Caki2 (cell line): ENCODE measurements around the gene TTBK1. TPM values are rescaled to one million over a fixed set of nuclear protein-coding genes. Genes with fewer than 3 reads are reported as not detected.
"Not testable (repeated sequence)": the region's sequence is repeated elsewhere in the genome, so short reads cannot be mapped to it uniquely, and the experiment has no call there.

Experiments used
- DNase-seq: peaks from one replicate; pipeline ENCODE4 v3.0.0-alpha.2; 2015; ENCODE audit warnings: low read depth
- in situ Hi-C: cut with HindIII; loops from 2 replicates; pipeline ENCODE4 v1.10.0; 2016; ENCODE audit warnings: low sequenced_read_pairs, low pct_unique_long_range_greater_than_20kb, mixed read lengths
- total RNA-seq: library from RNA; depleted of rRNA; stranded (reverse); fragments of >200 nt; shearing (Covaris generic); gene quantifications from 2 replicates; pipeline ENCODE4 v1.2.3, GENCODE V29; 2014; ENCODE audit warnings: low replicate concordance

TTBK1 gene
- total RNA-seq, 1 experiment from 2014 or later = not detected

- DNase-seq = no peak
- in situ Hi-C loops = no loop called here
Observed at GRCh38 chr6:43294536-43294935, 51.3 kb downstream of the TTBK1 start.

DNA sequence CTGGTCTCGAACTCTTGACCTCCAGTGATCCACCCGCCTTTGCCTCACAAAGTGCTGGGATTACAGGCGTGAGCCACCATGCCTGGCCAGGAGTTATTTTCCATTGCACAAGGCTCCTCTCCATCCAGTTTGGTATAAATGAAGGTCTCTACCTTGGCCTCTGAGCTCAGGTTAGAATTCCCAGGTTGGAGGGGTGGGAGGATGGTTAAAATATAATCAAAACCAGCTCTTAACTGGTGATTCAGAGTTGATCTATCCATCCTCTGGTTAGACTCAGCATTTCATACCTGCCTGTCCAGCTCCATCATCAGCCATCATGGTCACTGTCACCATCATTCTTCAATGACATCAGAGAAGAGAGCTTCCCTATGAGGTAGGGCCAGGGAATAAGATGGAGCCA, 52.2 kb downstream of the TTBK1 start:
- in situ Hi-C loops = no loop called here
- DNase-seq = no peak

GRCh38 chr6:43296780-43297497, 53.7 kb downstream of the TTBK1 start:
- in situ Hi-C loops = no loop called here

GRCh38 chr6:43297644-43298564, 54.6 kb downstream of the TTBK1 start, which contains the start of gene SLC22A7:
Gene SLC22A7, plus strand, starts transcription at chr6:43298260. Its CDS starts 99 bp downstream, at chr6:43298359.
- DNase-seq = no peak
- in situ Hi-C loops = no loop called here

More at GRCh38 chr6:43296780-43297497, 53.7 kb downstream of the TTBK1 start:
- DNase-seq = no peak

DNA sequence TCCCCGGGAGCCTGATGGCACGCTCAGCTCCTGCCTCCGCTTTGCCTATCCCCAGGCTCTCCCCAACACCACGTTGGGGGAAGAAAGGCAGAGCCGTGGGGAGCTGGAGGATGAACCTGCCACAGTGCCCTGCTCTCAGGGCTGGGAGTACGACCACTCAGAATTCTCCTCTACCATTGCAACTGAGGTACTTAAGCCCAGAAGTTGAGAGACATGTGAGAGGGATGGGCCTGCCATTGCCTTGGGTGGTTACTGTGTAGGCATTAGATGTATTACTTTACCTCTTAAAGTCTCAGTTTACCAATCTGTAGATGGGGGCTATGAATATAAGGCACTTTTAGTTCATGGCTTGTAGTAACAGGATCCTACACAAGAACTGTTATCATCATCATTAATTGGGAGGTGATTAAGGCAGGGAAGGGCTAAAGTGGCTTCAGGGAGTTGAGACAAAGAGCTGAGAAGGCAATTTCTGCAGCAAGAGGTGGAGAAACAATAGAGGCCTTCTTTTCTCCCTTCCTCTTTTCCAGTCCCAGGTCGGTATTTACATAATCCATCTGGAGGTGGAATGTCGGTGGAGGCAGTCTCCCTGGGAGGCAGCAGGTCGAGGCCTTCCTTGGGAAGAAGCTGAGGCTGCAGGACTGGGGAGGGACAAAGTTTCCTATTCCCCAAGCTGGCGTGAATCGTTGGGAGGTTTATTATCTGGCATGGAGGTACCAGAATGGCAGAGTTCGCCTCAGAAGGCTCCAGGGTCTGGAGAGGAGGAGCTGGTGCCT, 55.5 kb downstream of the TTBK1 start:
- in situ Hi-C loops = no loop called here
- no peak for DNase-seq

- no peak for DNase-seq
- in situ Hi-C loops = no loop called here
Observed at GRCh38 chr6:43299338-43300293, 56.3 kb downstream of the TTBK1 start.

GRCh38 chr6:43301081-43301870, 58.0 kb downstream of the TTBK1 start:
- in situ Hi-C loops = no loop called here
- DNase-seq = no peak

GRCh38 chr6:43302126-43302525, 58.8 kb downstream of the TTBK1 start:
- DNase-seq = no peak
- in situ Hi-C loops = no loop called here

GRCh38 chr6:43303006-43303405, 59.7 kb downstream of the TTBK1 start:
- DNase-seq, in situ Hi-C loops: not testable (repeated sequence)

- in situ Hi-C loops = no loop called here
Observed at GRCh38 chr6:43303751-43304331, 60.6 kb downstream of the TTBK1 start.

GRCh38 chr6:43304361-43304760, 61.1 kb downstream of the TTBK1 start:
- no peak for DNase-seq
- in situ Hi-C loops = no loop called here

More at GRCh38 chr6:43303751-43304331, 60.6 kb downstream of the TTBK1 start:
- no peak for DNase-seq

DNA sequence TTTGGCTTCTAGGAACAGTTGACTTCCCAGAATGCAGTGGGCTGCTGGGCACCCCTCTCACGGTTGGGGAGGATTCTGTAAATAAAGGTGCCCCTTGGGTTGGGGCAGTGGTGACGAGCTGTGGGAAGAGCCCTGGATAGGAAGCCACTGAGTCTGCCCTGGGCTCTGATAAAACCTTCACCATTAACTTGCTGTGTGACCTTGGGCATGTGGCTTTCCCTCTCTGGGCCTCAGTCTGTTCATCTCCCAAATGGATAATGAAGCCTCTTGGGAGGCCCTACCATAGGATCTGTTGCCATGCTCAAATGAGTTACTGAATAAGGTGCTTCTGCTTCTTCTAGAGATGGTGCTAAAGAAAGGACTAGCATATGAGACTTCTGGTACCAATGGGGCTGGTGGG, 61.6 kb downstream of the TTBK1 start:
- in situ Hi-C loops = no loop called here

DNA sequence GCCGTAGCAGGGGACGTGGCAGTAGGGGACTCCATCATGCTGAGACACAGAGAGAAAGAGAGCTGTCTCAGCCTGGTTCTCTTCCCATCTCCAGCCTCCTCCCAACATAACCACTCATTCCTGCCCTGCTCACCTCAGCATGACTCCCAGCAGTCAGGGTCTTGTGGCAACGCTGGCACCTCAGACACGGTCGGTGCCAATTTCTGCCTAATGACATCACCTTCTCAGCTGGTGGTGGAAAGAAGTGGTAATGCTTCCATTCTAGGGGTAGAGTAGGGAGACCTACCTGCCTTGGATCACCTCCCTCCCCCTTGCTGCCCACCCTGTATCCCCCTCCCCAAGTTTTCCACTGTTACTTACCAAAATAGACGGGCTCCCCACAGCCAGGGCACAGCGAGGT, 62.8 kb downstream of the TTBK1 start:
- in situ Hi-C loops = no loop called here
- DNase-seq = no peak

More for the DNA sequence above, 61.6 kb downstream of the TTBK1 start:
- no peak for DNase-seq

- in situ Hi-C loops = no loop called here
- no peak for DNase-seq
Observed at GRCh38 chr6:43307451-43308100, 64.3 kb downstream of the TTBK1 start.

GRCh38 chr6:43308101-43308989, 65.1 kb downstream of the TTBK1 start, which contains the start of gene CRIP3:
Gene CRIP3, minus strand, starts transcription at chr6:43308826. Its CDS starts 34 bp downstream, at chr6:43308792.
- no peak for DNase-seq
- in situ Hi-C loops = no loop called here
